ENCODE measurements around the gene TECR. TPM values are rescaled to one million over a fixed set of nuclear protein-coding genes. Genes with fewer than 3 reads are reported as not detected.
"Not testable (repeated sequence)": the region's sequence is repeated elsewhere in the genome, so short reads cannot be mapped to it uniquely, and the experiment has no call there.

Gene TECR
- total RNA-seq, 2 experiments from 2014 or later: 171 to 178 TPM

DNA sequence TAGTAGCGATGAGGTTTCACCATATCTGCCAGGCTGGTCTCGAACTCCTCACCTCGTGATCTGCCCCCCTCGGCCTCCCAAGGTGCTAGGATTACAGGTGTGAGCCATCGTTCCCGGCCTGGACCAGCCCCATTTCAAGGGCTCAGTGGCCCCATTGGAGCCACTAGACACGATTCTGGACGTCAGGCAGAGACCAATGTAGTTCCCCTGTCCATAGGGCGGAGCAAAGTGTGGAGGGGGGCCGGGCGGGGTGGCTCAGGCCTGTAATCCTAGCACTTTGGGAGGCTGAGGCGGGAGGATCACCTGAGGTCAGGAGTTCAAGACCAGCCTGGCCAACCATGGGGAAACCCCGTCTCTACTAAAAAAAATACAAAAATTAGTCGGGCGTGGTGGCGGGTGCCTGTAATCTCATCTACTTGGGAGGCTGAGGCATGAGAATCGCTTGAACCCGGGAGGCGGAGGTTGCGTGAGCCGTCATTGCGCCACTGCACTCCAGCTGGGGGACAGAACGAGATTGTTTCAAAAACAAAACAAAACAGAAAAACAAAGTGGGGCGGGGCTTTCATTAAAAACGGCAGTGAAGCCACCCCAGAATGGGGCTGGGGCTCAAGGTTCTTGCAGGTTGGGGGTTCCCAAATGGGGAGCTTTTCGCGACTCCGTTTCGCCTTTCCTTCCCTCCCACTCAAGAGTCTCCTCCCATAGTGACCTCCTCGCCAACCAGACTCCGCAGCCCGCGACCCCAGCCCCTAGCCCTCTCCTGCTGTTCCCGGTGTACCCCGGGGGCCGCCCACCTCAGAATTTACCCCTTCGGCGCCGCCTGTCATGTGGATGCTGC is 758 bp upstream of the TECR start:
- ChIA-PET POLR2A (interaction anchor here (1.0 to 6.9 kb wide), 3 partner anchors 9 to 28 kb away, joined by 3 to 84 read pairs (median 4); partner anchors contain the start of gene DNAJB1), CTCF (no interaction called here)
- no peaks in the 10 kb centered on the region for H3K9me3 Mint-ChIP-seq
- H3K36me3 Mint-ChIP-seq (ENCODE audit: low read depth): peaks cover 9% of the 10 kb centered on the region
- H3K4me3 Mint-ChIP-seq: peak overlapping the region; percentile 95
- H3K4me1 Mint-ChIP-seq: peaks cover 36% of the 10 kb centered on the region
- DNase-seq: no peak
- H3K27me3 Mint-ChIP-seq: no peaks in the 10 kb centered on the region
- H3K27ac Mint-ChIP-seq: peak overlapping the region; percentile 91

DNA sequence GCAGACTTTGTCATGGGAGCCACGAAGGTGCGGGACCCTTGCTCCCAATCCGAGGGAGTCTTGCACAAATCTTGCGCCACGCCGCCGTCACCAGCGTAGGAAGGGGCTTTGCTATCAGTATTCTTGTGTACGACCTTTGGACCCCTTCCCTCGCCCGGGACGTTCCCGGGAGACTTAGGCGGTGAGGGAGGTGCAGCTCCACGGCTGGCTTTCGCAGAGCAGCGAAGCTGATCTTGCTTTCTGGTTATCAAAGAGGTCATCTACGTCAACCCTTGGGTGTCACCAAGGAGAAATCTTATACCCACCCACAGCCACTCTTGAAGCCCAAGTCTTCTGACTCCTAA is 583 bp downstream of the TECR start:
- ChIA-PET POLR2A (interaction anchor here (1.0 to 6.9 kb wide), 3 partner anchors 10 to 26 kb away, joined by 5 to 84 read pairs (median 5); partner anchors contain the start of gene DNAJB1), CTCF (no interaction called here)
- Mint-ChIP-seq H3K27me3 (no peaks in the 10 kb centered on the region), H3K4me1 (peaks cover 30% of the 10 kb centered on the region), H3K4me3 (peak overlapping the region; percentile 95), H3K27ac (peak overlapping the region; percentile 91), H3K36me3 (ENCODE audit: low read depth) (peaks cover 9% of the 10 kb centered on the region), H3K9me3 (no peaks in the 10 kb centered on the region)
- no peak for DNase-seq

DNA sequence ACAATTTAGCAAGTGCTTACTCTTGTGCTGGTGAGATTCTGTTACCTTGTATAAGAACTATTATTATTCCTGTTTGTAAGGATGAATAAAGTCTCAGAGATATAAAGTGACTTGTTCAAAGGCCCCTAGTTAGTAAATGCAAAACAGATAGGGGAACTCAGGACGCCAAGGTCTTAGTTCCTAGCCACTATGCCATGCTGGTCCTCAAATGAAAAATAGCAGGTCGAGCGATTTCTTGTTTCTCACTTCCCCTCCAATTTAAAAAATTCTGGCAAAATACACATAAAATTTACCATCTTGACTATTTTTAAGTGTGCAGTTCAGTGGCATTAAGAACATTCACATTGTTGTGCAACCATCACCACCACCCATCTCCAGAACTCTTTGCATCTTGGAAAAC is 1.1 kb downstream of the TECR start:
- Mint-ChIP-seq H3K9me3 (no peaks in the 10 kb centered on the region), H3K36me3 (ENCODE audit: low read depth) (peaks cover 9% of the 10 kb centered on the region), H3K27me3 (no peaks in the 10 kb centered on the region), H3K4me1 (peaks cover 30% of the 10 kb centered on the region), H3K27ac (peak overlapping the region; percentile 3), H3K4me3 (peak overlapping the region; percentile 95)
- no peak for DNase-seq
- POLR2A ChIA-PET: interaction anchor here (1.0 to 6.9 kb wide), 3 partner anchors 11 to 26 kb away, joined by 5 to 84 read pairs (median 5); partner anchors contain the start of gene DNAJB1
- CTCF ChIA-PET: no interaction called here

DNA sequence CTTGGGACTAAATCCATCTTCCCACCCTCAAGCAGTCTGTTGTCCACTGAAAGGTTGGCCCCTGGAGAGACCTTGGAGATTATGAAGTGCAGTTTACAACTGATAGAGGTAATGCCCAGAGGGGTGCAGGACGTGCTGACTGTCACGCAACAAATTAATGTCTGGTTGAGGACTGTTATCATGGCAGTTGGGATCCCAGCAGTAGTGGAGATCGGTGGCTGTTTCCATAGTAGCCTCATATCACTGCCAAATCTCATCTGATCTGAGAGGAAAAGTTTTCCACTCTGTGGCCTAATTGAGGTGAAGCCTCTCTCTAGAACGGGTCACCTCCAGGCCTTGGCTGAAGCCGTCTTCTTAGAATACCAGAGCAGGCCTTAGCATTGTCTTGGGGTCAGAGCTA is 4.1 kb downstream of the TECR start:
- Mint-ChIP-seq H3K4me1 (peaks cover 35% of the 10 kb centered on the region), H3K27me3 (no peaks in the 10 kb centered on the region), H3K27ac (no peak overlapping the region), H3K4me3 (no peak overlapping the region), H3K36me3 (ENCODE audit: low read depth) (peaks cover 9% of the 10 kb centered on the region), H3K9me3 (no peaks in the 10 kb centered on the region)
- DNase-seq: no peak
- CTCF ChIA-PET: interaction anchor here (1.3 kb wide), 1 partner anchor 27 kb away, joined by 3 read pairs; no protein-coding TSS in a partner anchor
- POLR2A ChIA-PET: interaction anchor here (6.9 kb wide), 1 partner anchor 14 kb away, joined by 84 read pairs; the partner anchor contains the start of gene DNAJB1

DNA sequence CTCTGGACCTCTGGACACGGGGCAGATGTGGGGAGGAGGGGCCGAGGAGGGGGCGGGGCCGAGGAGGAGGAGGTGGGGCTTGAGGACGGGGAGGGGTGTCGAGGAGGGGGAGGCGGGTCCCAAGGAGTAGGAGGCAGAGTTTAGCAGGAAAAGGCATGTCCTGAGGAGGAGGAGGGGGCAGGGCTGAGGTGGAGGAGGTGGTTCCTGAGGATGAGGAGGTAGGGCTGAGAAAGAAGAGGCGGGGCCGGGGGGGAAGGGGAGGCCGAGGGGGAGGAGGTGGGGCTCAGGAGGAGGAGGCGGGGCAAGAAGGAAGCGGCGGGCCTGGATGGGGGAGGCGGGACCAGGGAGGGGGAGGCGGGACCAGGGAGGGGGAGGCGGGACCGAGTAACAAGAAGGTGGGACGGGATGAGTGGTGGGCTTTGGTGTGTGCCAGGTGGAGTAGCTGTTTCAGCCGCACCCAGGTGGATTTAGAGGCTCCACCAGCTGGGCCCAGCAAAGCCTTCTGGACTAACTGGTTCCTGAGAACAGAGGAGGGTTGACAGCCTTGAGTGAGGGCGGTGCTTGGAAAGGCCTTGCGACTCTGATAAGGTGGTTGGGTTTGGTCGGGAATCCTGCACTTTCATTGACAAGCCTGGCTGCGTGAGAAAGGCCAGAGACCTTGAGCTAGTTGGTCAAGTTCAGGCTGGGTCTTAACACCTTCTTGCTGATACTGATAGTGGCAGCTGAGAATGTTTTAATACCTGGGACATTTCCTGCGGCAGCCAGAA is 7.7 kb downstream of the TECR start:
- ChIA-PET CTCF (interaction anchor here (0.7 kb wide), 1 partner anchor 31 kb away, joined by 4 read pairs; no protein-coding TSS in a partner anchor), POLR2A (interaction anchor here (1.6 kb wide), 1 partner anchor 10 kb away, joined by 3 read pairs; no protein-coding TSS in a partner anchor)
- peaks cover 19% of the 10 kb centered on the region for H3K36me3 Mint-ChIP-seq (ENCODE audit: low read depth)
- no peak overlapping the region for H3K27ac Mint-ChIP-seq
- peak; percentile 61 for DNase-seq
- H3K9me3 Mint-ChIP-seq: no peaks in the 10 kb centered on the region
- H3K4me1 Mint-ChIP-seq: peaks cover 22% of the 10 kb centered on the region
- no peaks in the 10 kb centered on the region for H3K27me3 Mint-ChIP-seq
- H3K4me3 Mint-ChIP-seq: no peak overlapping the region

DNA sequence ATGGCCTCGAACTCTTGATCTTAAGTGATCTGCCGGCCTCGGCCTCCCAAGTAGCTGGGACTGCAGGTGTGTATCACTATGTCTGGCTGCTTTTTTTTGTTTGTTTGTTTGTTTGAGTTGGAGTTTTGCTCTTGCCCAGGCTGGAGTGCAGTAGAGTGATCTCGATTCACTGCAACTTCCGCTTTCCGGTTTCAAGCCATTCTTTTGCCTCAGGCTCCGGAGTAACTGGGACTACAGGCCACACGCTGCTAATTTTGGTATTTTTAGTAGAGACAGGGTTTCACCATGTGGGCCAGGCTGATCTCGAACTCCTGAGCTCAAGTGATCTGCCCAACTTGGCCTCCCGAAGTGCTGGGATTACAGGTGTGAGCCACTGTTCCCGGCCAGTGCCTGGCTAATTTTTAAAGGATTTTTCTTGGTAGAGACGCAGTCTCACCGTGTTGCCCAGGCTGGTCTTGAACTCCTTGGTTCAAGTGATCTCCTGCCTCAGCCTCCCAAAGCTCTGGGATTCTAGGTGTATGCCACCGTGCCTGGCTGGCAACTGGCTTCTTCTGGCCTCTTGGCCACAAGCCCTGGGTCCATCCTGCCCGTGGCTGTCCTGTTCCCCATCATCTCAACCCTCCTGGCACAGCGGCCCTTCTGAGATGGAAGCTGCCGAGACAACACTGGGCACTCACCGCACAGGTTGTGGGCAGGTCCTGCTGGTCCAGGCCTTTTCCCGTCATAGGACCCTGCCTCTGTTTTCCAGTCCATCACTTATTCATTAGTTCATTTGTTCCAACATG is 11.5 kb downstream of the TECR start:
- ChIA-PET CTCF (interaction anchor here (0.8 kb wide), 1 partner anchor 37 kb away, joined by 3 read pairs; no protein-coding TSS in a partner anchor), POLR2A (no interaction called here)
- Mint-ChIP-seq H3K9me3 (no peaks in the 10 kb centered on the region), H3K36me3 (ENCODE audit: low read depth) (peaks cover 10% of the 10 kb centered on the region), H3K4me1 (peaks cover 19% of the 10 kb centered on the region), H3K27me3 (no peaks in the 10 kb centered on the region), H3K4me3 (no peak overlapping the region), H3K27ac (no peak overlapping the region)
- DNase-seq: no peak

DNA sequence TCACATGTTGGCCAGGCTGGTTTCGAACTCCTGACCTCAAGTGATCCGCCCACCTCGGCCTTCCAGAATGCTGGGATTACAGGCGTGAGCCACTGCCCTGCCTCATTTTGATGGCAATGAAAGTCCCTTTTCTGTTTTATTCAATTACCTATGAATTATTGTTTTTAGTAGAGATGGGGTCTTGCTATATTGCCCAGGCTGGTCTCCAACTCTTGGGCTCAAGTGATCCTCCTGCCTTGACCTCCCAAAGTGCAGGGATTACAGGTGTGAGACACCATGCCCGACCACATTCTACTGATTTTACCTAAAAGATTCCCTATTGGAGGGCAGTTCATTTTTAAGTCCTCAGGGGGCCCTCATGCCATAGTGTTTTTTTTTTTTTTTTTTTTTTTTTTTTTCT is 12.6 kb downstream of the TECR start:
- H3K9me3 Mint-ChIP-seq; H3K4me3 Mint-ChIP-seq; DNase-seq; POLR2A ChIA-PET; H3K27me3 Mint-ChIP-seq; CTCF ChIA-PET; H3K36me3 Mint-ChIP-seq (ENCODE audit: low read depth); H3K27ac Mint-ChIP-seq: not testable (repeated sequence)
- H3K4me1 Mint-ChIP-seq: peaks cover 14% of the 10 kb centered on the region

DNA sequence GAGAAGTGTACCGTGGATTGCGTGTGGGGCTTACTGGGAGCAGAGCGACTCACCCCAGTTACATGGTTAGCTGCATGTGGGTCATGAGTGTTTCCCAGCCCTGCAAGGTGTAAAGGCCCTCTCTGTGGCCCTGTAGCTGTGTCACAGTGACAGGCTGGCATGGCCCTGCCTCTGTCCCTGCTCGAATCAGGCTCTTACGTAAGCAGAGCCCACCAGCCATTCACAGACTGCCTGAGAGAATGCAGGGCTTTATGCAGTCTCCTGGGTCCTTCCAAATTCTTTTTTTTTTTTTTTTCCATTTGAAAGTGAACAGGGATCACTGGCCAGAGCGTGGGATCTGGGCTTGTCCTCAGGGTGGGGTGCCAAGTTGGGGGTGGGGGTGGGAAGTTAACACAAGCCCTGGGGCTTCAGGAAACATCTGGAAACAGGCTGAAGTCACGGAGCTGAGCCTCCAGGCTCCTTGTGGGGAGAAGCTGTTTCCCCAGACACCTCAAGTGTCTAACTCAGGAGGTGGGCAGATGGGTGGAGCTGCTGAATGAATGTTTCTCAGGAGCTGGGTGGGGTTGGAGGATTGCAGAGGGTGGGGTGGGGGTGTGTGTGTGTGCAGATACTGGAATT is 13.4 kb downstream of the TECR start:
- ChIA-PET POLR2A (no interaction called here), CTCF (interaction anchor here (0.7 kb wide), 1 partner anchor 39 kb away, joined by 3 read pairs; no protein-coding TSS in a partner anchor)

DNA sequence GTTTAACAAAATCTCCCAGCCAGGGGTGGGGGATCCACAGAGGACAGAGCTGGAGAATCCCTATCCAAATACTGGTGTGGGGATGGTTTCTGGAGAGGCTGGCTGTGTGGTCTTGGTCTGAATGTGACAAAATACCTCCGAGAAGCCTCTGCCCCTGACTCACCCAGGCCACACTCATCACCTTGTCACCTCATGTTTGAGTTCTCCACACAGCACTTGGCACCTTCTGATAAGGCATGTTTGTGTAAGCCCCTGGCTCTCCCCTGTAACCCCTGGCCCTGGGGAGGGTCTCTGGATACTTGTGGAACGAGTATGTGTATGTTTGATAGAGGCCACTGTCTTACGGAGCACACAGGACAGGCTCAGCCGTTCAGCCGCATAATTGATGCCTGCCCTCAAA is 14.7 kb downstream of the TECR start:
- Mint-ChIP-seq H3K9me3 (no peaks in the 10 kb centered on the region), H3K27me3 (no peaks in the 10 kb centered on the region), H3K4me1 (peaks cover 11% of the 10 kb centered on the region), H3K36me3 (ENCODE audit: low read depth) (peaks cover 18% of the 10 kb centered on the region), H3K27ac (no peak overlapping the region), H3K4me3 (no peak overlapping the region)
- CTCF ChIA-PET: no interaction called here
- no peak for DNase-seq
- POLR2A ChIA-PET: no interaction called here

More for the DNA sequence above, 13.4 kb downstream of the TECR start:
- H3K4me1 Mint-ChIP-seq: peaks cover 11% of the 10 kb centered on the region
- no peaks in the 10 kb centered on the region for H3K9me3 Mint-ChIP-seq
- DNase-seq: no peak
- no peak overlapping the region for H3K27ac Mint-ChIP-seq
- H3K4me3 Mint-ChIP-seq: no peak overlapping the region
- peaks cover 10% of the 10 kb centered on the region for H3K36me3 Mint-ChIP-seq (ENCODE audit: low read depth)
- H3K27me3 Mint-ChIP-seq: no peaks in the 10 kb centered on the region

DNA sequence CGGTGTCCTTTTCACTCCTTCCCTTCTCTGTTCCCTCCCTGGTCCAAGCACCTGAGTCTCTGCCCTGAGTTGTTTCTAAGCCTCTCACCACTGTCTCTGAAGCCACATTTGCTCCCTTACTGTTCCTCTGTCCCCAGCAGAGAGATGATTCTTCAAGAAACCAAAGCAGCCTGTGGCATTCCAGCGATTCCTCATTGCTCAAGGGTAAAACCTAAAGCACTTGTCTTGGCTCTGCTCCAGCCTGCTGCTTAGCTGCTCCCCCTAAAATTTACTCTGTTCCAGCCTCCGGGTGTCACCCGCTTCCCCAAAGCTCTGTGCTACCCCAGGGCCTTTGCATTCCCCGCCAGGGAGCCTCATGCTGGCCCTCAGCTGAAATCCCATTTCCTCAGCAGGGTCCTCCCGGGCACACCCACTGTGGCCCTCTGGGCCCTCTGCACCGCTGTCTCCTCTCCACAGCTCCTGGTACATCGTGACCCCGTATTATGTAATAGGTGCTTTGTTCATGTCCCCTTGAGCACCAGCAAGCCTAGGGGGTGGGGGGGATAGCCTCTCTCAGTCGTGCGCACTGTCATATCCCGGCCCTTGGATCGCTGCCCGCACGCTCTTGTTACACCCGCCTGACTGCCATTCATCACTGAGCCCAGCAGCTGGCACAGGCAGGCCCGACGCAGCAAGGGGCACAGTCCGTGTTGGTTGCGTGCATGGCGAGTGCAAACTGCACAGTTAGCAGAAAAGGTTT is 15.8 kb downstream of the TECR start:
- no peaks in the 10 kb centered on the region for H3K27me3 Mint-ChIP-seq
- DNase-seq: no peak
- H3K4me3 Mint-ChIP-seq: no peak overlapping the region
- H3K36me3 Mint-ChIP-seq (ENCODE audit: low read depth): peaks cover 15% of the 10 kb centered on the region
- no peaks in the 10 kb centered on the region for H3K9me3 Mint-ChIP-seq
- peaks cover 6% of the 10 kb centered on the region for H3K4me1 Mint-ChIP-seq
- CTCF ChIA-PET: no interaction called here
- H3K27ac Mint-ChIP-seq: no peak overlapping the region
- POLR2A ChIA-PET: interaction anchor here (1.1 kb wide), 1 partner anchor 24 kb away, joined by 3 read pairs; no protein-coding TSS in a partner anchor

DNA sequence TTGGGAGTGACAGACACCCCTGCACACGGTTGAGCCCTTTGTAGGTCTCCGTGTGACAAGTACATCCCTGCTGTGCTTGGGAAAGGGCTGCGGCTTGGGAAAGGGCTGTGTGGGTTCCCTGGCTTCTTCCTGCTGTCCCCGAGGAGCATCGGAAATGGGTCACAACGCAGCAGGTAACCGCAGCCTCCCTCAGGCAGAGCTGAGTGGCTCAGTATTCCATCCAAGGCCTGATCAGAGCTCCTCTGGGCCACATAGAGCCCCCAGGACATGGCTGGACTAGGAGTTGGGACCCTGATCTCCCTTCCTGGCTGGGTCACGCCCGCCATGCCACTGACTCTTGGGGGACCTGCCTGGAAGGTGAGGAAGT is 16.3 kb downstream of the TECR start:
- H3K36me3 Mint-ChIP-seq (ENCODE audit: low read depth): peaks cover 15% of the 10 kb centered on the region

More for the DNA sequence above, 16.3 kb downstream of the TECR start:
- no peak overlapping the region for H3K4me3 Mint-ChIP-seq
- no peaks in the 10 kb centered on the region for H3K9me3 Mint-ChIP-seq
- peaks cover 7% of the 10 kb centered on the region for H3K4me1 Mint-ChIP-seq
- ChIA-PET CTCF (no interaction called here), POLR2A (interaction anchor here (1.1 kb wide), 1 partner anchor 23 kb away, joined by 3 read pairs; no protein-coding TSS in a partner anchor)
- H3K27me3 Mint-ChIP-seq: no peaks in the 10 kb centered on the region
- H3K27ac Mint-ChIP-seq: no peak overlapping the region
- DNase-seq: no peak

All from activated CD4-positive, alpha-beta memory T cell treated with anti-CD3 and anti-CD28 coated beads, Interleukin-2, amount 10 ng/mL, durations not matched to agents 7 days and 5 days (primary cell).